H1 (cell line): ENCODE data around the gene PPP1R10. TPM values are rescaled to one million over a fixed set of nuclear protein-coding genes. Genes with fewer than 3 reads are reported as not detected.

Experiments used
- BACH1 ChIP-seq: IDR thresholded peaks from 2 replicates; pipeline ENCODE4 v1.6.1; 2012; ENCODE audit warnings: low read length, improper control_type of control experiment
- BCL11A ChIP-seq, 2 experiments: IDR thresholded peaks; one replicate each; pipeline ENCODE4 v1.6.1; 2011; ENCODE audit warnings: low read depth in 2 of 2, low read length in 2 of 2, mild to moderate bottlenecking in 2 of 2
- EGR1 ChIP-seq: IDR thresholded peaks from 2 replicates; pipeline ENCODE4 v1.6.1; 2011; ENCODE audit warnings: low read depth, low read length, borderline replicate concordance
- EZH2 ChIP-seq: fragments of 200-600 bp; sonication (generic); IDR thresholded peaks from 2 replicates; pipeline ENCODE4 v1.7.1; 2012; ENCODE audit warnings: low read depth, mild to moderate bottlenecking, moderate library complexity, low read length, inconsistent platforms; ENCODE audit not compliant: severe bottlenecking
- GTF2F1 ChIP-seq: IDR thresholded peaks from 2 replicates; pipeline ENCODE4 v1.6.1; 2012; ENCODE audit warnings: low read depth, low read length, improper control_type of control experiment, borderline replicate concordance
- HDAC6 ChIP-seq: IDR thresholded peaks from one replicate; pipeline ENCODE4 v1.7.1; 2012; ENCODE audit warnings: low read depth, mild to moderate bottlenecking, inconsistent platforms, low read length, moderate library complexity
- JUND ChIP-seq: IDR thresholded peaks from 2 replicates; pipeline ENCODE4 v1.6.1; 2011; ENCODE audit warnings: mild to moderate bottlenecking, improper control_type of control experiment, low read length
- POLR2A ChIP-seq, 2 experiments: IDR thresholded peaks; 1 replicate in 1 of 2; 2 replicates in 1 of 2; pipeline ENCODE4 v1.6.1; 2011; ENCODE audit warnings: low read depth in 2 of 2, low read length in 2 of 2, mild to moderate bottlenecking in 2 of 2; ENCODE audit errors: control extremely low read depth in 1 of 2
- POU5F1 ChIP-seq: IDR thresholded peaks from 2 replicates; pipeline ENCODE4 v1.6.1; 2011; ENCODE audit warnings: low read depth, mild to moderate bottlenecking, low read length, moderate library complexity
- RFX5 ChIP-seq: IDR thresholded peaks from 2 replicates; pipeline ENCODE4 v1.6.1; 2011; ENCODE audit warnings: low read depth, low read length, improper control_type of control experiment, borderline replicate concordance
- SAP30 ChIP-seq: fragments of 300-600 bp; sonication (generic); IDR thresholded peaks from 2 replicates; pipeline ENCODE4 v1.7.1; 2012; ENCODE audit warnings: low read length, moderate library complexity, mild to moderate bottlenecking, inconsistent platforms; ENCODE audit not compliant: insufficient read depth, insufficient replicate concordance
- SRF ChIP-seq: IDR thresholded peaks from 2 replicates; pipeline ENCODE4 v1.6.1; 2011; ENCODE audit warnings: mild to moderate bottlenecking, low read depth, low read length, moderate library complexity
- TAF1 ChIP-seq: IDR thresholded peaks from 2 replicates; pipeline ENCODE4 v1.6.1; 2011; ENCODE audit warnings: mild to moderate bottlenecking, low read depth, low read length
- TCF12 ChIP-seq: IDR thresholded peaks from 2 replicates; pipeline ENCODE4 v1.6.1; 2011; ENCODE audit warnings: low read depth, mild to moderate bottlenecking, low read length
- polyA plus RNA-seq, 7 experiments: library from polyadenylated mRNA; depleted of rRNA in 3 of 7; stranded (reverse) in 5 of 7; unstranded in 2 of 7; fragments of >200 nt in 5 of 7; fragments of 200-250 nt in 2 of 7; gene quantifications; 1 replicate in 5 of 7; 2 replicates in 1 of 7; 4 replicates in 1 of 7; pipeline versions ENCODE4 v1.2.1 to v1.2.3, GENCODE V29; 2011 to 2013; ENCODE audit warnings: missing spikeins in 2 of 7, mixed read lengths in 2 of 7
- total RNA-seq: library from RNA; stranded (reverse); fragmentation: NEBNext Ultra II Directional; extraction: Animal tissue kit (Norgen Biotek cat#: 25700); gene quantifications from 2 replicates; pipeline ENCODE4 v1.2.1, GENCODE V29; 2021
- TF ChIP-seq, protein P1 (sequence below), 3 experiments: IDR thresholded peaks; 1 replicate in 2 of 3; 2 replicates in 1 of 3; pipeline versions ENCODE4 v1.5.1 to v1.6.1; 2011; ENCODE audit warnings: low read length in 3 of 3, mild to moderate bottlenecking in 3 of 3, inconsistent platforms in 2 of 3, low read depth in 1 of 3, moderate library complexity in 1 of 3; ENCODE audit not compliant: insufficient read depth in 1 of 3; ENCODE audit errors: control extremely low read depth in 1 of 3
- TF ChIP-seq, protein P2 (sequence below): IDR thresholded peaks from 2 replicates; pipeline ENCODE4 v1.6.1; 2012; ENCODE audit warnings: inconsistent platforms

PPP1R10 gene
- total and polyA plus RNA-seq, 2 of the 8 experiments (the other 6 are each of a cell fraction or from before 2014, with no cell fraction given): 23.9 to 89.1 TPM

- TF ChIP-seq, protein P1, sequence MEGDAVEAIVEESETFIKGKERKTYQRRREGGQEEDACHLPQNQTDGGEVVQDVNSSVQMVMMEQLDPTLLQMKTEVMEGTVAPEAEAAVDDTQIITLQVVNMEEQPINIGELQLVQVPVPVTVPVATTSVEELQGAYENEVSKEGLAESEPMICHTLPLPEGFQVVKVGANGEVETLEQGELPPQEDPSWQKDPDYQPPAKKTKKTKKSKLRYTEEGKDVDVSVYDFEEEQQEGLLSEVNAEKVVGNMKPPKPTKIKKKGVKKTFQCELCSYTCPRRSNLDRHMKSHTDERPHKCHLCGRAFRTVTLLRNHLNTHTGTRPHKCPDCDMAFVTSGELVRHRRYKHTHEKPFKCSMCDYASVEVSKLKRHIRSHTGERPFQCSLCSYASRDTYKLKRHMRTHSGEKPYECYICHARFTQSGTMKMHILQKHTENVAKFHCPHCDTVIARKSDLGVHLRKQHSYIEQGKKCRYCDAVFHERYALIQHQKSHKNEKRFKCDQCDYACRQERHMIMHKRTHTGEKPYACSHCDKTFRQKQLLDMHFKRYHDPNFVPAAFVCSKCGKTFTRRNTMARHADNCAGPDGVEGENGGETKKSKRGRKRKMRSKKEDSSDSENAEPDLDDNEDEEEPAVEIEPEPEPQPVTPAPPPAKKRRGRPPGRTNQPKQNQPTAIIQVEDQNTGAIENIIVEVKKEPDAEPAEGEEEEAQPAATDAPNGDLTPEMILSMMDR (IDR thresholded peaks at IDR 0.05; ENCODE audit: control extremely low read depth in 1 of 3, insufficient read depth in 1 of 3, low read depth in 1 of 3, low read length in 3 of 3): no peak
- TF ChIP-seq GTF2F1: peak; percentile 81; the same call in 1 of the 2 replicates
- 0 out of 2 replicates have a peak, but pooled peaks have one; percentile 34 for TF ChIP-seq SRF
- peak; percentile 12; the same call in 1 of the 2 replicates for TF ChIP-seq BACH1
- peak; percentile 51 for TF ChIP-seq SAP30
- 0 out of 2 replicates have a peak, but pooled peaks have one; percentile 47 for TF ChIP-seq TCF12
- no peak for TF ChIP-seq JUND
- no peak for TF ChIP-seq BCL11A (IDR thresholded peaks at IDR 0.05; ENCODE audit: low read depth in 2 of 2, low read length in 2 of 2)
- peak in 1 of 2 experiments; percentile 89; a peak in 2 of 3 replicates for TF ChIP-seq POLR2A (IDR thresholded peaks at IDR 0.05; ENCODE audit: control extremely low read depth in 1 of 2, low read depth in 2 of 2, low read length in 2 of 2)
- TF ChIP-seq EGR1: 0 out of 2 replicates have a peak, but pooled peaks have one; percentile 43
- TF ChIP-seq RFX5: no peak
- TF ChIP-seq, protein P2, sequence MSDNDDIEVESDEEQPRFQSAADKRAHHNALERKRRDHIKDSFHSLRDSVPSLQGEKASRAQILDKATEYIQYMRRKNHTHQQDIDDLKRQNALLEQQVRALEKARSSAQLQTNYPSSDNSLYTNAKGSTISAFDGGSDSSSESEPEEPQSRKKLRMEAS: peak; percentile 99
- TF ChIP-seq POU5F1: no peak
- no peak for TF ChIP-seq EZH2
- TF ChIP-seq TAF1: peak; percentile 97
- no peak for TF ChIP-seq HDAC6
These were observed 59.9 kb downstream of the PPP1R10 start, which contains the start of gene PRR3 (continued) for GRCh38 chr6:30556906-30557682.
